Stomach (tissue), 4 donors: Measurements from ENCODE around the gene CCR2.

ENCODE experiments used
- POLR2A ChIP-seq, 4 donors: fragments of 450-650 bp; IDR thresholded peaks; one replicate each; pipeline ENCODE4 v1.6.1; 2016; ENCODE audit warnings: antibody characterized with exemption in 4 of 4, control low read depth in 2 of 4, mild to moderate bottlenecking in 1 of 4, moderate library complexity in 1 of 4
- POLR2AphosphoS5 ChIP-seq, 3 donors: sonication (generic); formaldehyde crosslinking; IDR thresholded peaks; one replicate each; pipeline ENCODE4 v1.6.1; 2016; ENCODE audit warnings: antibody characterized with exemption in 3 of 3
- TF ChIP-seq, protein P1 (sequence below), 7 experiments: fragments of 450-650 bp in 4 of 7; fragments of 200-600 bp in 3 of 7; sonication (generic) in 3 of 7; IDR thresholded peaks; one replicate each; pipeline ENCODE4 v1.5.1; 2016 to 2019; ENCODE audit warnings: antibody characterized with exemption in 7 of 7, control low read depth in 2 of 7, mild to moderate bottlenecking in 1 of 7

- TF ChIP-seq POLR2AphosphoS5 (IDR thresholded peaks at IDR 0.05) (no peak), POLR2A (IDR thresholded peaks at IDR 0.05) (no peak)
- TF ChIP-seq, protein P1, sequence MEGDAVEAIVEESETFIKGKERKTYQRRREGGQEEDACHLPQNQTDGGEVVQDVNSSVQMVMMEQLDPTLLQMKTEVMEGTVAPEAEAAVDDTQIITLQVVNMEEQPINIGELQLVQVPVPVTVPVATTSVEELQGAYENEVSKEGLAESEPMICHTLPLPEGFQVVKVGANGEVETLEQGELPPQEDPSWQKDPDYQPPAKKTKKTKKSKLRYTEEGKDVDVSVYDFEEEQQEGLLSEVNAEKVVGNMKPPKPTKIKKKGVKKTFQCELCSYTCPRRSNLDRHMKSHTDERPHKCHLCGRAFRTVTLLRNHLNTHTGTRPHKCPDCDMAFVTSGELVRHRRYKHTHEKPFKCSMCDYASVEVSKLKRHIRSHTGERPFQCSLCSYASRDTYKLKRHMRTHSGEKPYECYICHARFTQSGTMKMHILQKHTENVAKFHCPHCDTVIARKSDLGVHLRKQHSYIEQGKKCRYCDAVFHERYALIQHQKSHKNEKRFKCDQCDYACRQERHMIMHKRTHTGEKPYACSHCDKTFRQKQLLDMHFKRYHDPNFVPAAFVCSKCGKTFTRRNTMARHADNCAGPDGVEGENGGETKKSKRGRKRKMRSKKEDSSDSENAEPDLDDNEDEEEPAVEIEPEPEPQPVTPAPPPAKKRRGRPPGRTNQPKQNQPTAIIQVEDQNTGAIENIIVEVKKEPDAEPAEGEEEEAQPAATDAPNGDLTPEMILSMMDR (IDR thresholded peaks at IDR 0.05): no peak
Measured at GRCh38 chr3:46398186-46398955, 44.5 kb downstream of the CCR2 start.
